GM18526 (cell line): Measurements from ENCODE around the gene USP3.

ENCODE experiments used
- POLR2A ChIP-seq: IDR thresholded peaks from 3 replicates; pipeline ENCODE4 v1.6.1; 2011; ENCODE audit not compliant: insufficient read length; ENCODE audit errors: extremely low read depth

The USP3 gene

GRCh38 chr15:63539521-63539920 lies 35.1 kb downstream of the USP3 start:
- TF ChIP-seq POLR2A = no peak

DNA sequence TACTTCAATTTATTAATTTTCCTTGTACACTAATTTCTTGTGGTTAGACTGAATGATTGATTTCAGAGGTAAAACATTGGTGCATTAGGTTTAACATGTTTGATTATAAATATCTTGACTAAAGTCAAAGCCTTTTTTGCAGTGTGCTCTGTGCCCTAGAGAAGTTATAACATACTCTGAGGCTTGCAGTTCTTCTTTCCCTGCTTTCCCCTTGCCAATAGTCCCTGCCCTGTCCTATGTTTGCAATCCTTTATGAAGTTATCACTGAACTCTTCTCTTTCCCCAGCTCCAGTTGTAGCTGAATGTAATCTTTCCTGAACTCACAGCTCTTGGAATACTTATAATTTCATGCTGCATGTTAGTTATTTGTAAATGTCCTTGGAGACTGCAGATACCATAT lies 35.6 kb downstream of the USP3 start:
- no peak for TF ChIP-seq POLR2A

DNA sequence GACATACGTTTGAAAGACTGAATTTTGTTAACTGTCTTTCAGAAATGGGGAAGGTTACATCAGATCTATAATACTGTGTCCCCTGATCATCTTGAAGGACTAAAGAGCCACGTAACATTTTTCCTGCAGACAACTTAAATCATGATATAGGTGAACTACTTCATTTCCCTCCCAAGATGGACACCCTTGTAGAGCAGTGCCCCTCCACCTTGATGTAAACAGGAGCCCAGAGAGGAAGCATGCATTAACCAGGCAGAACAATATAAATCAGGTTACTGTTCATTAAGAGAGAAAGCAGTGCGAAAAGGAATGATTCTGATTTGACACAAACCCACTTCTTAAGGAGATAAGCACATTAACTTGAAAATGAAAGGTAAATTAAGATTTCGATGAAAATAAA lies 36.1 kb downstream of the USP3 start:
- TF ChIP-seq POLR2A = no peak

- no peak for TF ChIP-seq POLR2A
Observed at GRCh38 chr15:63544258-63545026, 40.0 kb downstream of the USP3 start.

DNA sequence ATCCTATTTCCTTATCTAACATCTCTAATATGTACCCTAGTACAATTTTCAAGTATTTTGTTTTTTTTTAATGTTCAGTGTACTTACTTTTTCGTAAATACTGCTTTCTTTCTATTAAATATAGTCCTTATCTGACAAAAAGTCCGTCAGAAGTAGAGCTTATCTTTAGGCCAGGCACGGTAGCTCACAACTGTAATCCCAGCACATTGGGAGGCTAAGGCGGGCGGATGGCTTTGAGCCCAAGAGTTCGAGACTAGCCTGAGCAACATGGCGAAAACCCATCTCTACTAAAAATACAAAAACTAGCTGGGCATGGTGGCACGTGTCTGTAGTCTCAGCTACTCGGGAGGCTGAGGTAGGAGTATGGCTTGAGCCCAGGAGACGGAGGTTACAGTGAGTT lies 41.1 kb downstream of the USP3 start:
- TF ChIP-seq POLR2A = no peak

DNA sequence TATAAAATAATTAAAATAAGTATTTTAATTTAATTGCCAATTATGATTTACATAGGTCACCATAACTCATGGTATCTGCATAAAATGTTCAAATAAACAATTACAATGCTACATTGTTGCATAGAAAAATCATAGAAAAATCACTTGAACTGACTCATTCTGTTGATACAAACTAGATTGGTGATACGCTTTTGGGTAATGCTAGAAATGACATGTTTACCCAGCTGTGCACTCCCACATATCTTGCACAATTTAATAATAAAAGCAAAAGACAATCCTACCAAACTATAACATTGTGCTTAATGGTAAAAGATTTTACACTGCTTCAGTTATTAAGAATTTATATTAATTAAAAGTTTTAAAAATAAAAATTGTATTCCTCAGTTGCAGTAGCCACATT lies 47.0 kb downstream of the USP3 start:
- no peak for TF ChIP-seq POLR2A

DNA sequence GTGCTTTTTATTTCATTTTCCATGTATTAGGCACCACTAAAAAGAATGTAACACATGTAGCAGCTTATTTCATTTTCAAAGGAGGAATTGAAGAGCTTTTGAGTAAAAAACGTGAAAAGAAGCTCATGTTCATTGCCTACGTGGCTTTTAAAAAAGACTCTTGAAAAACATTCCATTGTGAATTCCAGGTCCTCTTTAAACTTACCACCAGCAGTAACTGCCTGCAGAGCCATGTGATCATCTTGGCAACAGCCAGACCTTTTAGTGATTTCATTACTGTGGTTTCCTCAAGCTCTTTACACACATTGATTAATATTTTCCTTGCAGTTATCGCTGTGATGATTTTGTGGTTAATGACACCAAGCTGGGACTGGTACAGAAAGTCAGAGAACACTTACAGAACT lies 49.0 kb downstream of the USP3 start:
- TF ChIP-seq POLR2A = no peak

GRCh38 chr15:63554337-63554927 lies 50.0 kb downstream of the USP3 start:
- no peak for TF ChIP-seq POLR2A

- TF ChIP-seq POLR2A = no peak
Observed at GRCh38 chr15:63555507-63555906, 51.1 kb downstream of the USP3 start.

DNA sequence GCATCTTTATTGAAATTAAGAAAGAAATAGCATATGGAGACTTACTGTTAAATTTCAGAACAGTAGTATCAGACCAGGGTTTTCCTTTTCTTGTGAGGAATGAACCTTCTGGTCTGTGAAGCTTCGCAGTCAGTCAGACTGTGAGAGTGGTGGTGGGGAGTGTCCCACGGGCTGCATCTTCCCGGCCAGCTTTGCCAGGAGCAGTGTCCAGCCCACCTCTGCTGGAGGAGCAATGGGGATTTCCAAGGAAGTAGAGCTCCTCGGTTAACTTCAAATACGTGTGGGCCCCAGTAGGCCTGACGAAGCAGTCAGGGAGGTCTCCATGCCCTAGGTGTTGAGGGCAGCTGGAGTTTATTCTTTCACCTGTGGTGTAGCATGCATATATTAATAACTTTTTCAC lies 51.9 kb downstream of the USP3 start:
- no peak for TF ChIP-seq POLR2A

DNA sequence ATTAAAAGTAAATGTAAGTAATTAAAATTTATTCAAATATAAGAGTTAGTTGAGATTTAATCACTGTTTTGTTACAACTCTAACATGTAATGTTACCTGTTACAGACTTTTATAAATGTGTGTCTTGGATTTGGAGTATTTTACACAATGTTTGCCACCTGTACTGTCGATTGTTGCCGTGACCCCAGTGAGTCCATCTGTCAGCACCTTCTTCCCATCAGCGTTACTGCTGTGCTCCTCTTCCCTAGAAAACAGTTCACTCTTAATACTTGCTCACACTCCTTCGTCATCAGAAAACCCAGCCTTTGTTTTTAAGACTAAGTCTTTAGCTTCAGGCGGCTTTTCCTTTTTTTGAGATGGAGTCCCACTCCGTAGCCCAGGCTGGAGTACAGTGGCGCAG lies 52.3 kb downstream of the USP3 start:
- TF ChIP-seq POLR2A = no peak

DNA sequence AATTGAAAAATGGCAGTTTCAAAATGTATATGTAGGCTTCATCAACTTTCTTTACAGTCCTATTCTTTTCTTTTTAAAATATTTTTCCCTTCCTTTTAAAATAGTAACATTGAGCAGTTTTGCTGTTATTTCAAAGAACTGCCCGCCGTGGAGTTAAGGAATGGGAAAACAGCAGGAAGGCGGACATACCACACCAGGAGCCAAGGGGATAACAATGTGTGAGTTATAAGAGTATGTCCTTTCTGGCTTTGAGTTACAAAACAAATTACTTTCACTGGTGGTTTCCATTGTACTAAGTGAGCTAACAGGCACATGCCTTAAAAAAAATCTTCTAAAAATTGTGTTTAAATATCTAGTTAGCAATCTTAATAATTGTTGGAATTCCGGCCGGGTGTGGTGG lies 55.4 kb downstream of the USP3 start:
- TF ChIP-seq POLR2A = no peak

- TF ChIP-seq POLR2A = no peak
Observed at GRCh38 chr15:63560741-63561448, 56.5 kb downstream of the USP3 start.

- TF ChIP-seq POLR2A = no peak
Observed at GRCh38 chr15:63564093-63564492, 59.7 kb downstream of the USP3 start.

DNA sequence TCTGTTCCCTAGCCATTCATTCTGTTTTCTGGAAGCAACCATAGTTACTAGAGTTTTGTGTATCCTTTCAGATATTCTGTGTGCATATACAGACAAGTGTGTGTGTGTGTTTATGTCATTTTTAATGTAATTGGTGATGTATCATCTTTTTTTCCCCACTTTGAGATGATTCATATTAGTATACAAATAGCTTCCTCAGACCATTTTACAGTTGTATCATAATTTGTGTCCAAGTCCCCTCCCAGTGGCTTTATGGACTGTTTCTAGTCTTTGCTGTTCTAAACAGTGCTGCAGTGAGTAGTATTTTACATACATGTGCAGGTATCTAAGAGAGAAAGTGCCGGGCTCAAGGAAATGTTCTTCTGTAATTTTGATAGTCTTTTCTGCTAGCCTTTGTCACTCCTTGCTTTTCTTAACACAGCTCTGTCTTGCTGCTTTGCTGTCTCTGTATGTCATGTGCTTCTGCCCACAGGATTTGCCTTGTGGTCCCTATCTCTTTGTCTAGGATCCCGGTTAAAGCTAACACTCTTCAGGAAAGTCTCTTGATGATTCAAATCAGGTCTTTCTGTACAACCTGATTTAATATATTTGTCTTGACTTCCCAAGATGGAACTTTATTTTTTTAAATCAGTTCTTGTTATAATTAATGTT lies 61.3 kb downstream of the USP3 start:
- TF ChIP-seq POLR2A = no peak
